GM18498 (cell line): Measurements from ENCODE around the gene APC2.

Experiments used
- ATAC-seq: cut with Tn5 transposase; IDR thresholded peaks from one replicate; pipeline ENCODE4 v1.9.1; 2021; ENCODE audit warnings: mild to moderate bottlenecking, moderate library complexity; ENCODE audit not compliant: unreplicated experiment

APC2 gene

DNA sequence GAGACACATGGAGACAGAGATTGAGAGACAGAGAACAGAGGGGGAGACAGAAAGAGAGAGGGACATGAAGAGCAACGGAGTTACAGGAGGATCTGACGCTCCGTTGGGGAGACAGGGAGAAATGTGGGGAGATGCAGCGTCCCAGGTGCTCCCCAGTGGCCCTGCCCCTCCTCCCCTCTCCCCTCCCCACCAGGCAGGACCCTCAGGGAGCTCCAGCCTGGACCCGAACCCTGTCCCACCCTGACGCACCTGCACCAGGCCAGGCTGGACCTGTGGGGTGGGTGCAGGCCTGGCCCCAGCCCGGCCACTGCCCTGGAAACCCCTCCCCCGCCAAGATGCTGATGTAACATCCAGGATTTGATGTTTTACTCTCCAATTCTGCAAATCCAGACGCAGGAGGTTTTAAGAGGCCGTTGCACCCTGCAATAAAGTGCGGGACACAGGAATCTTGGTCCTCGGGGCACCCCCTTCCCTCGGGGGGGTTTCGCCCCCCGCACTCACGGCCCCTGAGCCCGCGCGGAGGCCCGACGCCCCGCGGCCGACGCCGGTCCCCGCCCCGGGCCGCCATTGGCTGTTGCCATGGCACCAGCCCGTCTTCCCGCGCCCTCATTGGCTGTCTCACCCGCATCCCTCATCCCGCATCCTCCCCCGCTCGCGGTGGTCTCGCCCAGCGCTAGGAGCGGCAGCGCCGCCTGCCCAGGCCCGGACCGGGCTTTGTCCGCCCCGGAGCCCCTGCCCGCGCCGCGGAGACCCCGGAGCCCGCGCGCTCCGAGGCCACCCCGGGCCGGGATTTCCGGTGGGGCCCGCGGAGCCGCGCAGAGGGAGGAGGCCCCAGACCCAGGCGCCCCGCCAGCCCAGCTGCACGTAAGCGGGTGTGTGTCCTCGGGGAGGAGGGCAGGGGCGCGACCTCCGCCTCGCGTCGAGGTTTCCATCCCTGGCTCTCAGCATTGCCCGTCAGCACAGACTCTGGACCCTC is at the start of gene APC2:
TSS of gene APC2 (plus strand) at position 655 of the 976 bp plus-strand sequence. CDS start 2,881 bp downstream, outside the sequence.
- no peak for ATAC-seq

GRCh38 chr19:1400281-1401137 is 49.4 kb upstream of the APC2 start:
- no peak for ATAC-seq

DNA sequence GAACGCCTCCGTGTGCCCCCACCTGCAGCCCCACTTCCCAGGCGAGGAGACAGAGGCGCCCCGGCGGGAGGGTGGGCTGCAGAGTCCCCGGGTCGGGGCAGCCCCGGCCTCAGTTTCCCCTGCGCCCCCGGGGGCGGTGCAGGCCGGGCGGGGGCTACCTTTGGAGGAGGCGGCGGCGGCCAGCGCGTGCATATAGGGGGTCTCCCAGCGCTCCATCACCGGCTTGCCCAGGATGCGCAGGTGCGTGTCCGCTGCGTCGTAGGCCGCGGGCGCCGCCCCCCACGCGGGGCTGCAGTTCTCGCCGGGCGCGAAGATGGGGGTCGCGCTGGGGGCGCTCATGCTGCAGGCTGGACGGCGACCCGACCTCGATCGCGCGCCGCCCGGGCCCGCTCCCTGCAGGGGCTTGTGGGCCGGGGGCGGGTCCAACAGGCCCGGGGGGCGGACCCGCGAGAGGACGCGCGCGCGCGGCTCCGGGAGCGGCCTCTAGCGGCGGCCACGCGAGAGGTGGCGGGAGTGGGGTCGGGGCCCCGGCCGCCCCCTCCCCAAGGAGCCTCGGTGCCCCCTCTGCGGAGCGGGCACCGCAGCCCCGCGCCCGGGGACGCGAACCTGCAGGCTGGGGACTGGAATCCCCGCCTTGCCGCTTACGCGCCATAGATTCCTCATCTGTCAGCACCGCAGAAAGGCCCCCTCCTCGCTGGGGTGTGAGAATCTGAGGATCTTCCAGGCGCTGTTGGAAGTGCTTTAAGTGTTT is 48.6 kb upstream of the APC2 start, which contains the start of gene GAMT:
TSS of gene GAMT (minus strand) at position 405 of the 751 bp plus-strand sequence. CDS start at position 339, 66 bp downstream.
- ATAC-seq: no peak

DNA sequence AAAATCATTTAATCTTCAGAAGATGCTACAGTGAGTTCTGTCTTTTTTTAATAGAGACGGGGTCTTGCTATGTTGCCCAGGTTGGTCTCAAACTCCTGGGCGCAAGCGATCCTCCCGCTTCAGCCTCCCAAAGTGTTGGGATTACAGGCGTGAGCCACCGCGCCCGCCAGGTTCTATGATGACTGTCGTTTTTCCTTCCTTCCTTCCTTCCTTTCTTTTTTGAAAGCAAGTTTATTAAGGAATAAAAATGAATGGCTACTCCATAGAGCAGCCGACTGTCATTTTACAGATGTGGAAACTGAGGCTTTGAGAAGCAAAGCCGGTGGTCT is 48.1 kb upstream of the APC2 start:
- no peak for ATAC-seq

DNA sequence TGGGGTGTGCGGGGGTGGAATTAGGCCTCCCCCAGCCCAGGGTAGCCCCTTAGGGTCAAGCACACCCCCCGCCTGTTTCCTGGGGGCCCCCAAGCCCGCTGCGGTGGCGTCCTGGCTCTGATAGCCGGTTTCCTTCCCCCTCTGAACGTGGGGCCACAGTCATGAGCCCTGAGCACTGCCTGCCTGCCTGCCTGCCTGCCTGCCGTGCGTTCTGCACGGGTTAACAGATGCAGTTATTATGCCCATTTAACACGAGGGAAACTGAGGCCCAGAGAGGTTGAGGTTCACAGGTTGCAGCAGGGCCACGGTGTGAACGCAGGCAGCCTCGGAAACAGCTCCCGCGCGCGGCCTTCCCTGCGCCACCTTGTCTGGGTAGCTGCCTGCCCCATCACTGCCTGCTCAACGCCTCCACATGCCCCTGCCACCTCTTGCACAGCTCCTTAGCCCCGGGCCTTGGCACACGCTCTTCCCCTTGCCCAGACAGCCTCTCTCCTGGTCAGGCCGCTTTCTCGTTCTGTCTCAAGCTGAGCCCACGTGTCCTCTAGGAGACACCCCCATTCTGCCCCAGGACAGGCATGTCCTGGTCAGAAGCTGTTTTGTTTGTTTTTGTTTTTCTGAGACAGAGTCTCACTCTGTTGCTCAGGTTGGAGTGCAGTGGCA is 47.4 kb upstream of the APC2 start:
- no peak for ATAC-seq

- peak; percentile 77 for ATAC-seq
These were observed 43.0 kb upstream of the APC2 start for GRCh38 chr19:1406774-1407527.

- ATAC-seq: peak; percentile 24
These were observed 42.2 kb upstream of the APC2 start, which contains the start of gene DAZAP1 for GRCh38 chr19:1407528-1408299. TSS of gene DAZAP1 (plus strand) at chr19:1407586. CDS start at chr19:1407774, 188 bp downstream.

- no peak for ATAC-seq
These were observed 41.4 kb upstream of the APC2 start for GRCh38 chr19:1408300-1409203.

GRCh38 chr19:1409204-1410005 is 40.5 kb upstream of the APC2 start:
- ATAC-seq: no peak

DNA sequence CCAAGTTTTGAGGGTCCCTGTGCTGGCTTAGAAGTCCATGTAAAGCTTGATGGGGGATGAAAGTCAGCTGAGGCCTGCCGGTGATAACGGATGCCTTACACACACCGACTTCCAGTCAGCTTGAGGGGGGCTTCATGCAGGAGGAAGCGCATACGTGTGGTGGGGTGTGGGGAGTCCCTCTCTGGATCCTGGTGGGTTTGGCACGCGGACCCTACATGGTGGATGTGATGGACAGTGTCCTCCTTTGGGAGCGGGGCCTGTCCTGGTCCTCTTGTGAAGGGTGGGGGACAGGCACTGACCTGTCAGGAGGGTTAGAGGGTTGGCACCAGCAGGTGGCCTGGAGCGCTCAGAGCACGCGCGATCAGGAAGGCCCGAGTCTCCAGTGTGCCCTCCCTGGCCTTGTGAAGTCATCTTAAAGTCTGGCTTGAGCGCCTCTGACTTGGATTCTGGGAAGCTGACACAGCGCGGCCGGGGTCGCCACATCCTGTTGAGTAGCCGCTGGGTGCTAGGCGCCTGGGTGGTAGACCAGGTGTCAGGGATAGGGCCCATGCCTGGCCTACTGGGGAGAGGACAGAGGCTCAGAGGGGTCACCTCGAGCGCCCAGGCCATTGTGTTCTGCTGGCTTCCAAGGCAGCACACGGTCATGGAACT is 39.7 kb upstream of the APC2 start:
- no peak for ATAC-seq

GRCh38 chr19:1410789-1411188 is 39.1 kb upstream of the APC2 start:
- ATAC-seq: no peak

GRCh38 chr19:1411255-1412191 is 38.4 kb upstream of the APC2 start:
- ATAC-seq: no peak

DNA sequence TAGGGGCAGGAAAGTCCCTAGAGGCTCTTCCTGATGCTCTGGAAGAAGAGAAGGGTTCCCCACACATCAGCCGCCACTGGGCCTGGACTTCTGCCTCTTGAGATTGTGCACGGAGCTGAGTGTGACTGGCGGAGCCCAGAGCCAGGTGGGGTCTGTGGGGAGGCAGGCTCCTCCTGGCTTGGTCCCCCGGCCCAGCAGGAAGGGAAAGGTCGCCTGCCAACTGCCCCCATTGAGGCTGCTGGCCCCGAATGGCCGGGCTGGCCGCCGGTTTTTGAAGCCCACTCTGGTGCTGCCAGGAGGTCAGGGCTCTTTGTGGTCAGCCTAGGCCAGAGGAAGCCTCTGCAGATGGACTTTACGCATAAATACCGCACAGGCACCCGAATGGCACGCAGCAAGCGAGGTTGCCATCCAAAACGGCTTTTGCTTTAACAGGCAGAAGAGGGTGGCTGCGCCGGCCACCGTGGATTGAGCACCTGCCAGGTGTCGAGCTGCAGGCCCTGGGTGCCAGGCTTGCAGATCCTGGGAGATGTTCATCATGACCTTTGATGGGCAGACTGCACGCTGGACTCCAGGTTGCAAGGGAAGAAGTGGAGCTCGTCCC is 37.5 kb upstream of the APC2 start:
- ATAC-seq: no peak

DNA sequence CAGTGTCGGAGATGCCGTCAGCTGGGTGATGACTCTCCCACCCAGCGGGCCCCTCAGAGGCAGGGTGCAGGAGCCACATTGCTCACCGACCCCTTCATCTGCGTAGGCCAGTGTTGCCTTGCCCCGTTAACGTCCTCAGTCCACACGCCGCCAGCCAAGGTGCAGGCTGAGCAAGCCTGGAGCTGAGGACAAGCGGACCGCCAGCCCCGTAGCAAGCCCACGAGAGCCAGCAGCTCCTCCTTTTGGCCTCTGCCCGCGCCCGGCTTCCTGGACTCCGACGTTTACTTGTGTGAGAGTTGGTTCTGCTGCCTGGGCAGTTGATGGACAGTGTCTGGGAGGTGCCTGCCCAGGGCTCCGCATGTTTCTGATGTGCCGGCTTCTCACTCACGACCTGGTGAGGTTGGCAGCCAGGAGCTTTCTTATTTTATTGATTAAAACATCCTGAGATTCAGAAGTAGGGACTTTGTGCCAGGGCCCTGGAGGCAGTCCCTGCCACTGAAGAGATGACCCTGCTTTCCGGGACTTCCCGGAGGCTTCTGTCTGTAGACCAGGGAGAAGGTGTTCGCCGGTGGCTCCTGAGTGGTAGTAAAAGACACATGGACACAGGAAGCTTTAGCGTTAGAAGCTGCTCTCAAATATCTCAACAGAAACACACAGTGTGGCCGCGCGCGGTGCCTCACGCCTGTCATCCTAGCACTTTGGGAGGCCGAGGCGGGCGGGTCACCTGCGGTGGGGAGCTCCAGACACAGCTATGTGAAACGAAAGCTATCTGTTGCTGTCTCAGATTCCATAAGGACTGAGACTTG is 36.7 kb upstream of the APC2 start:
- ATAC-seq: no peak
